A549 (cell line): ENCODE data around the gene TLE1. TPM values are rescaled to one million over a fixed set of nuclear protein-coding genes. Genes with fewer than 3 reads are reported as not detected.
"Not testable (repeated sequence)": the region's sequence is repeated elsewhere in the genome, so short reads cannot be mapped to it uniquely, and the experiment has no call there.

ENCODE experiments used
- ATAC-seq, 2 experiments: fragments of 200-7000 bp in 1 of 2; fragments of >200 bp in 1 of 2; cut with Nextera tagmentation in 1 of 2; cut with Tn5 transposase in 1 of 2; 3 replicates each; pipeline versions ENCODE4 v1.8.0 to v1.9.1; 2018 to 2020; ENCODE audit warnings: mild to moderate bottlenecking in 1 of 2, moderate library complexity in 1 of 2
- CTCF ChIA-PET: fragments of 300-600 bp; sonication (Branson Sonifier 250); formaldehyde crosslinking; extraction: SDS; loops from one replicate; lab custom pipeline; 2021; ENCODE audit warnings: antibody characterized with exemption, inconsistent platforms; lab: Yijun Ruan, JAX
- POLR2A ChIA-PET: fragments of 350-600 bp; formaldehyde crosslinking; extraction: SDS; loops from one replicate; lab custom pipeline; 2021; ENCODE audit warnings: antibody characterized with exemption, inconsistent platforms; lab: Yijun Ruan, JAX
- DNase-seq, 2 experiments: peaks; one replicate each; pipeline versions ENCODE4 v3.0.0 to v3.0.0-alpha.2; 2011 to 2016; ENCODE audit warnings: low read depth in 1 of 2, low spot score in 1 of 2
- FAIRE-seq: peaks from 2 replicates; lab custom pipeline; 2011; peaks lifted over from hg19 to GRCh38; lab: Jason Lieb, UNC
- H3K27ac ChIP-seq, 2 experiments: fragments of >200 bp; sonication (Bioruptor Twin); formaldehyde crosslinking; 3 replicates each; pipeline ENCODE4 v1.5.1; 2016 to 2017
- H3K4me1 ChIP-seq: fragments of >200 bp; sonication (Bioruptor Twin); formaldehyde crosslinking; 3 replicates; pipeline ENCODE4 v1.6.1; 2016
- H3K4me2 ChIP-seq: fragments of >200 bp; sonication (Bioruptor Twin); formaldehyde crosslinking; 3 replicates; pipeline ENCODE4 v1.6.1; 2016
- H3K4me3 ChIP-seq: fragments of >200 bp; sonication (Bioruptor Twin); formaldehyde crosslinking; 3 replicates; pipeline ENCODE4 v1.5.1; 2016
- H3K9me3 ChIP-seq: fragments of >200 bp; sonication (Bioruptor Twin); formaldehyde crosslinking; 3 replicates; pipeline ENCODE4 v1.6.1; 2016
- CEBPB ChIP-seq, 2 experiments: fragments of >200 bp in 1 of 2; sonication (Bioruptor Twin) in 1 of 2; formaldehyde crosslinking in 1 of 2; IDR thresholded peaks; 2 replicates each; pipeline ENCODE4 v1.6.1; 2012 to 2016
- FOSL2 ChIP-seq, 2 experiments: fragments of 450-650 bp in 1 of 2; fragments of >200 bp in 1 of 2; sonication (Bioruptor Twin) in 1 of 2; formaldehyde crosslinking; IDR thresholded peaks; 2 replicates each; pipeline versions ENCODE4 v1.5.0 to v1.6.1; 2016 to 2020; ENCODE audit warnings: mild to moderate bottlenecking in 1 of 2, moderate library complexity in 1 of 2
- HMGXB4 ChIP-seq: fragments of 250-450 bp; sonication (Bioruptor Pico); IDR thresholded peaks from 2 replicates; pipeline ENCODE4 v1.5.0; 2021; ENCODE audit warnings: mild to moderate bottlenecking, moderate library complexity, borderline replicate concordance
- JUNB ChIP-seq: fragments of >200 bp; sonication (Bioruptor Twin); formaldehyde crosslinking; IDR thresholded peaks from 2 replicates; pipeline ENCODE4 v1.6.1; 2016
- NPAS2 ChIP-seq: fragments of 250-450 bp; sonication (Bioruptor Pico); IDR thresholded peaks from 2 replicates; pipeline ENCODE4 v1.8.0; 2022; ENCODE audit warnings: mild to moderate bottlenecking, moderate library complexity, borderline replicate concordance
- TP53 ChIP-seq: fragments of 250-450 bp; sonication (Bioruptor Pico); IDR thresholded peaks from 2 replicates; pipeline ENCODE4 v1.5.0; 2021; ENCODE audit warnings: mild to moderate bottlenecking, moderate library complexity
- ZSCAN20 ChIP-seq: fragments of 250-450 bp; sonication (Bioruptor Pico); IDR thresholded peaks from 2 replicates; pipeline ENCODE4 v1.8.0; 2022; ENCODE audit warnings: mild to moderate bottlenecking, moderate library complexity
- WGBS: methylation state at CpG from one replicate; pipeline ENCODE4 v1.1.6; 2017; ENCODE audit errors: missing lambda C conversion rate; 5-methylcytosine and 5-hydroxymethylcytosine counted together
- polyA plus RNA-seq, 4 experiments: library from polyadenylated mRNA; depleted of rRNA in 3 of 4; stranded (reverse); fragments of >200 nt; fragmentation: RNase III in 1 of 4; extraction: RNeasy Plus Mini Kit Qiagen cat#74134 plus additional on column Dnase treatment in 1 of 4; gene quantifications; 2 replicates in 3 of 4; 3 replicates in 1 of 4; pipeline ENCODE4 v1.2.3, GENCODE V29; 2011 to 2017

The TLE1 gene
- polyA plus RNA-seq, 2 of the 4 experiments (the other 2 are of a cell fraction) = 45.8 to 117 TPM

GRCh38 chr9:81607593-81608288 is 81.6 kb downstream of the TLE1 start:
- Histone ChIP-seq H3K4me3 (no peak overlapping the region), H3K4me2 (0 out of 3 replicates have a peak overlapping the region, but pooled peaks have one; percentile 19), H3K27ac (peak overlapping the region in 1 of 2 experiments; percentile 84; a peak in 4 of 6 replicates), H3K4me1 (peaks cover 59% of the 10 kb centered on the region), H3K9me3 (no peaks in the 10 kb centered on the region)
- no peak for TF ChIP-seq NPAS2 (CRISPR knock-in tag)
- TF ChIP-seq CEBPB (IDR thresholded peaks at IDR 0.05) = peak; percentile 9 to 18; a peak in 1 of 4 replicates
- no peak for TF ChIP-seq JUNB
- peak; percentile 71; the same call in 1 of the 2 replicates for TF ChIP-seq ZSCAN20 (CRISPR knock-in tag)
- no peak for FAIRE-seq
- WGBS = 54% methylated on average over 5 of the region's 5 CpGs
- POLR2A ChIA-PET = no interaction called here
- no peak for ATAC-seq
- DNase-seq = no peak
- CTCF ChIA-PET = interaction anchor here (1.3 to 1.4 kb wide), 2 partner anchors 9 to 25 kb away, joined by 3 to 7 read pairs; no protein-coding TSS in a partner anchor

- H3K4me3 ChIP-seq, ATAC-seq, DNase-seq, POLR2A ChIA-PET, FAIRE-seq, CTCF ChIA-PET, H3K27ac ChIP-seq, H3K9me3 ChIP-seq, H3K4me2 ChIP-seq: not testable (repeated sequence)
- peaks cover 74% of the 10 kb centered on the region for H3K4me1 ChIP-seq
These were observed 83.1 kb downstream of the TLE1 start for GRCh38 chr9:81606261-81606660.

- Histone ChIP-seq H3K4me1 (peaks cover 70% of the 10 kb centered on the region), H3K9me3 (no peaks in the 10 kb centered on the region), H3K27ac (peak overlapping the region; percentile 23 to 56; a peak in 3 of 6 replicates), H3K4me3 (no peak overlapping the region), H3K4me2 (peak overlapping the region; percentile 28; the same call in 2 of the 3 replicates)
- CTCF ChIA-PET = no interaction called here
- TF ChIP-seq TP53 = no peak
- TF ChIP-seq FOSL2 (IDR thresholded peaks at IDR 0.05) = no peak
- TF ChIP-seq FOSL2 (CRISPR knock-in tag; IDR thresholded peaks at IDR 0.05) = 0 out of 2 replicates have a peak, but pooled peaks have one; percentile 0
- no peak for DNase-seq
- WGBS = 62% methylated on average over 8 of the region's 8 CpGs
- POLR2A ChIA-PET = no interaction called here
- peak in 1 of 2 experiments; percentile 57; a peak in 3 of 6 replicates for ATAC-seq
- no peak for FAIRE-seq
These were observed 84.1 kb downstream of the TLE1 start for GRCh38 chr9:81605170-81605670.

- no peak for FAIRE-seq
- ChIA-PET CTCF (no interaction called here), POLR2A (no interaction called here)
- Histone ChIP-seq H3K4me3 (no peak overlapping the region), H3K4me1 (peaks cover 70% of the 10 kb centered on the region), H3K4me2 (peak overlapping the region; percentile 28; the same call in 2 of the 3 replicates), H3K9me3 (no peaks in the 10 kb centered on the region), H3K27ac (peak overlapping the region; percentile 23 to 56; a peak in 4 of 6 replicates)
- 76% methylated on average over 12 of the region's 12 CpGs for WGBS
- TF ChIP-seq HMGXB4 (CRISPR knock-in tag) = no peak
- no peak for TF ChIP-seq FOSL2 (IDR thresholded peaks at IDR 0.05)
- TF ChIP-seq FOSL2 (CRISPR knock-in tag; IDR thresholded peaks at IDR 0.05) = 0 out of 2 replicates have a peak, but pooled peaks have one; percentile 15
- ATAC-seq = peak; percentile 37 to 65; a peak in 3 of 6 replicates
- DNase-seq = peak in 1 of 2 experiments; percentile 49
These were observed 84.8 kb downstream of the TLE1 start for GRCh38 chr9:81604306-81605169.
